Measurements from ENCODE around the gene MXRA7.
"Not testable (repeated sequence)": the region's sequence is repeated elsewhere in the genome, so short reads cannot be mapped to it uniquely, and the experiment has no call there.

The MXRA7 gene

GRCh38 chr17:76714822-76715495, 4.2 kb upstream of the MXRA7 start:
- DNase-seq, result peak; percentile 60

GRCh38 chr17:76714336-76714735, 3.6 kb upstream of the MXRA7 start:
- DNase-seq, result no peak

- no peak for DNase-seq
These were observed 3.0 kb upstream of the MXRA7 start for GRCh38 chr17:76713765-76714164.

GRCh38 chr17:76712321-76712720, 1.6 kb upstream of the MXRA7 start:
- not testable (repeated sequence) for DNase-seq

GRCh38 chr17:76709951-76710862, 558 bp downstream of the MXRA7 start:
- not testable (repeated sequence) for DNase-seq

- no peak for DNase-seq
These were observed 1.5 kb downstream of the MXRA7 start for GRCh38 chr17:76709077-76709950.

- no peak for DNase-seq
These were observed 2.6 kb downstream of the MXRA7 start for GRCh38 chr17:76707985-76708807.

- no peak for DNase-seq
These were observed 3.9 kb downstream of the MXRA7 start for GRCh38 chr17:76706817-76707216.

GRCh38 chr17:76704805-76705204, 6.0 kb downstream of the MXRA7 start:
- DNase-seq, result no peak

GRCh38 chr17:76702941-76703637, 7.7 kb downstream of the MXRA7 start:
- DNase-seq, result no peak

- no peak for DNase-seq
These were observed 8.7 kb downstream of the MXRA7 start for GRCh38 chr17:76702076-76702475.

GRCh38 chr17:76701471-76701967, 9.2 kb downstream of the MXRA7 start:
- DNase-seq, result no peak

- peak; percentile 21 for DNase-seq
These were observed 9.9 kb downstream of the MXRA7 start for GRCh38 chr17:76700617-76701470.

- DNase-seq, result no peak
These were observed 10.5 kb downstream of the MXRA7 start for GRCh38 chr17:76700270-76700616.

GRCh38 chr17:76698466-76698977, 12.2 kb downstream of the MXRA7 start:
- not testable (repeated sequence) for DNase-seq

- DNase-seq, result no peak
These were observed 12.9 kb downstream of the MXRA7 start for GRCh38 chr17:76697702-76698465.

- no peak for DNase-seq
These were observed 13.7 kb downstream of the MXRA7 start for GRCh38 chr17:76696763-76697701.
